CD4-positive, alpha-beta T cell treated with Interleukin-21 for 1 hour (primary cell): ENCODE results near the gene TRPM6.

Source experiments
- DNase-seq: peaks from one replicate; pipeline ENCODE4 v3.0.0-alpha.2; 2020

TRPM6 gene

DNA sequence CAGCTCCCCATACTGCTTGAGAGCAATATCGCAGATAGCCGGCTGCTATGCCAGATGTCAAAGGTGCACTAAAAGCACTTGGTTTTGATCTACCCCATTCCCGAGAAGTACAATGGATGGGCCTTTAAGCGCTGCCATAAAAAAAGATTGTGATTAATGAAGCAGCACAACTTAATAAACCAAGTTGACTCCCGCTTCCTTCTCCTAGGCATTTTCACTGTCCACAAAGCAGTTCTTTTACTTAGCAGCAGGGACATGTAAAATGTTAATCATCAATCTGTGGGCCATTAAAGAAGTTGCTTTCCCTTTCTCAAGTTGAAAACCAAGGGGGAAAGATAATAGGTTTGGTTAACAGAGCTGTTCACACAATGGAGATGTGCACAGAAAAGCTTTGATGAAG lies 176.4 kb downstream of the TRPM6 start:
- no peak for DNase-seq

DNA sequence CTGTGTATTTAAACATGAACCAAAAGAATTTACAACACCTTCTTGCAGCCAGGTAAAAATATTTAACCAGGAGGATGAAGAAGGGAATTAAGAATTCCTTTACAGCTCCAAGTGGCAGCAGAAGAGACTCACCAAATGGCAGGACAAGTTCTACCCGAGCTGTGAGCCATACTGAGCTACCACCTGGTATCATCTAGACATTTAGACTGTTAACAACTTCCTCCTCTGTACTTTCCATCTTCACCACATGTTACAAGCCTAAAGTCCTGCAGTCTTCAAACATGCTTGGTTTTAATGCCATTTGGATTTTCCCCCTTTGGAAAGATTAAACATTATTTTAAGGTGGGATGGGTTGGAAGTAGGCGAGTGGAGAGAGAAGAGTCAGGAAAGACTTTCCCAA lies 190.2 kb downstream of the TRPM6 start:
- DNase-seq = no peak

DNA sequence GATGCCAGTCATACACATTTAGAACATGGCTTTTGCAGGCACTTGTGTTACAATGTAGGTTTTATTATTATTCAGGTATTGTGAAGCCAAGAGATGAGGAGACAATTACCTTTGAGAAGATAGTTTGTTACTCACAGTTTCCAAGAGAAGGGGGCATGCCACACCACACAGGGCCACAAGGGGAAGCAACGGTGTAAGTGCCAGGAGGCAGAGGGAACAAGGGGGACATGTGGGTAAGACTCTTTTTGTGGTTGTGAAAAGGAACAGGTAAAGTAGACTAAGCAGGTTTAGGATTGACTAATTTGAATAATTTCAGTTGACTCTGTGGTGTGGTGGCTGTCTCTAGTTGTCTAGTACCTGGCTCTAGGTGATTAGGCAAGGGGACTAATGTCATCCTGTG lies 191.2 kb downstream of the TRPM6 start:
- no peak for DNase-seq

DNA sequence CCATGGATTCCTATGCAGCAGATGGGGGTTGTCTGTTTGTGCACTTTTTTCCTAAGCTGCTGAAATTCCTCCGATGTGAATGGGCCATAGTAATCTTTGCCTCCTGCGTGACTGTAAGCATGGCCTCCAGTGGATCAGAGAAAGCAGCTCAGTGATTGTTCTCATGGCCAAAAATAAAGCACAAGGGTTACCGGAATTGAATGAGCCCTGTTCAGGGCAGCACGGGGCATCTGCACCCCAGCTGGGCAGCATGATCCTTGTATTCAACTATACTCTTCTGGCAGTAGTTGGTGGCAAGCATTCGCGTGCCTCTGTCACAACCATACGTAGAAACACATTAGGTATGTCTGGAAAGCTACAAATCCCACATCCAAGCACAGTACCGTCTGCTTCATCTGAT lies 196.7 kb downstream of the TRPM6 start:
- no peak for DNase-seq

DNA sequence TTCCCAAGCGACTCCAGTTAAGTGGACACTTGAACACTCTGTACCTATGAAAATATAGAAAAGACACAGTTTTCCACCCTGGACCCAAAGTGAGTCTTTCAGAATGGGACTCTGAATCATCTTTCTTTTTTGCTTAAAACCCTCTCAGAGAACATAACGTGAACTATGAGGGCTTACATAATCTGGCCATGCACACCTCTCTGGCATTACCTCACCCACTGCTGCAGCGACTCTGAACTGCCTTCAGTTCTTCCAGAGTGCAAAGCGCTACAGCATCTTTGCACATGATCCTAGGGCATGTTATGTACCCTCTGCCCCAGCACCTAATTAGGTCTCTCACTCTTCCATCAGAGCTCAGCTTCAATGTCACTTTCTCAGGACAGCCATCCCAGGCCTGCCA lies 204.4 kb downstream of the TRPM6 start:
- DNase-seq = no peak

DNA sequence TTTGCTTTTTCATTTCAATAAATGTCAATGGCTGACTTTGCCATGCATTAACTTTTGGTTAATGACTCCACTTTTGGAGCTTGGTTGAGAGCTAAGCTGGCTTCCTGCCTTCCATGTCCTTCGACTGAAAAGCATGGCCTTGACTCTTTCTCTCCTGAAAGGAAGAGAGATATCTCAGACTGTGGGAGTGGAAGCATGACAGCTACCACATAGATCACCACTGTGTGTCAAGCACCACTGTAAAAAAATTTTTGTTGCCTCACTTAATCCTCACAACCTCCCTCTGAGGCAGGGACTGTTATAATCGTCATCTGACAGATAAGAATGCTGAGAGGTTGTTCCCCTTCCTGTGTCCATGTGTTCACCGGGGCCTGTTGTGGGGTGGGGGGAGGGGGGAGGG lies 205.8 kb downstream of the TRPM6 start:
- DNase-seq = no peak

DNA sequence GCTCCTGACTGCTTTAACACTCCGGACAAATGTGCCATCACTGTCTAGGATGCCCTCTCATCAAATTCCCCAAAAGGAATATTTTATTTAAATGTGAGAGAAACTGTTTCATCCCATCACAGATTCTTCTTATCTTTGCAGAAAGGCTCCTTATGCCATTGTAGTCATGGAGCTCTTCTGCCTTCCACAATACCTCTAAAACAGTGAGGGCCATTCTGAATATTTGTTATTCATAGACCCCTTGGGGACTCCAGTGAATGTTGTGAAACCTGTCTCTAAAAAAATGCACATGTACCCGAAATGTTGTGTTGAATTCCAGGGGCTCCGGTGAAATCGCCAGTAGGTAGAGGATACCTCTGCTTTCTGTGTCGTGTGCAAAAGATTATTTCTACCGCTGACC lies 213.6 kb downstream of the TRPM6 start:
- no peak for DNase-seq
